ENCODE results near the gene OR7A10.

OR7A10 gene

GRCh38 chr19:14848822-14849221, at the start of gene OR7A10:
Gene OR7A10, minus strand, starts transcription at chr19:14848922. Its CDS starts 7,045 bp downstream, at chr19:14841877.
- DNase-seq, result no peak

GRCh38 chr19:14890643-14891379, 42.1 kb upstream of the OR7A10 start:
- DNase-seq, result no peak

DNA sequence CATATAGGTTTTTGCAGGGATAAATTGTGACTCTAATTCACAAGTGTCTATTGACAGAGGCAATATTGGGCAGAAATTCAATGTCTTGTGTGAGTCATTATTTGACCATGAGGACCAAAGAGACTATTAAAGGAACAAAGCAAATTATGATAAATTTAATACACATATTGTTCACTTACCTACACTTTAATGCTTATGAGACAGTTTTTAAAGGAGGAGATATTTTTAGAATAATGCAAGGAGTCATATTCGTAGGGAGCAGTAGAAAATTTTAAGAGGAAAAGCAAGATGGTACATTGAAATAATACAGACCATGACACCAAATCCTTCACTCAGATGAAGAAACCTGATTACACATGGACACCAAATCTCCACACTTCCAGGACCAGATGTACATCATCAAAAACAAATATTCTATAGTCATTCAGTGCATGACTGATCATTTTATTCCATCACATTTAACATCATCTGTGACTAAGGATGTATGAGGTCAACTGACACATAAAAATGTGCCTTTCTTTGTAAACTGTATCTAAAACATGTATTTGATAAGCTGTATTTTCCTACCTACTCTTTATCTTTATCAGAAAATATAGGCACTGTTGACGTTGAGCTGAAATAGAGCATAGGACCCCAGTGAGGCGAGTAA, 41.4 kb upstream of the OR7A10 start:
- DNase-seq, result no peak

GRCh38 chr19:14886032-14886431, 37.3 kb upstream of the OR7A10 start, which contains the start of gene OR7A17:
Gene OR7A17, minus strand, starts transcription at chr19:14886132. Its CDS starts 4,777 bp downstream, at chr19:14881355.
- no peak for DNase-seq

DNA sequence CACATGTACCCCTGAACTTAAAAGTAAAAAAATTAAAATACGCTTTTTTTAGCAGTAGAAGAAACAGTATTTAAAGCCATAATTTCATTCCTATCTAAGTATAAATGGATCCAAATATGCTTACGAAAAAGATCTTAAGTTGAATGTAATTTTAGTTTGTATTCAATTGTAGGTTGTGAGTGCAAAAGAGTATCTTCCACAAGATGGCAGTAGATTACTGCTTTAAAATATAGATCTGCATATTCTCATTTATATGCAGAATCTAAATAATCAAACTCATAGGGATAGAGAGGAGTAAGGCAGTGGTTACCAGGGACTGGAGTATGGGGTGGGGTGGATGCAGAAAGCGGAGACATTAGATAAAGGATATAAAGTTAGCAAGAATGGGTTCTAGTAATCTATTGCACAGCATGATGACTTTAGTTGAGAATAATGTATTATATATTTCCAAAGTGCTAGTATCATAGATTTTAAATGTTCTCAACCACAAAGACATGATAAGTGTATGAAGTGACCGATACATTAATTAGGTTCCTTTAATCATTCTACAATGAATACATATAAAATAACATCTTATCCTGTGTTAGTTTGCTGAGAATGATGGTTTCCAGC, 23.0 kb upstream of the OR7A10 start:
- no peak for DNase-seq

GRCh38 chr19:14868497-14868896, 19.8 kb upstream of the OR7A10 start:
- DNase-seq, result no peak

DNA sequence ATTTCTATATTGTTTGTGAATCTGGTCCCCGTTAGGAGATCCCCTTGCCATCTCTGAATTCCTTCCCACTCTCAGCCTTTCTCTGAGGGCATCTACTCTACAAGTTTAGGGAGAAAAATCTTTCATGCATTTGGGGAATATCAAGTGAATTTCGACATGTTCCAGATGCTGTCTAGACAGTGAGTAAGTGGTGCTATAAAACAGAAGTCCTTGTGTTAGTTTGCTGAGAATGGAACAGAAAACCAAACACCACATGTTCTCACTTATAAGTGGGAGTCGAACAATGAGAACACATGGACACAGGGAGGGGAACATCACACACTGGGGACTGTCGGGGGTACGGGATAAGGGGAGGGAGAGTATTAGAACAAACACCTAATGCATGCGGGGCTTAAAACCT, 5.1 kb downstream of the OR7A10 start:
- DNase-seq, result no peak

GRCh38 chr19:14843169-14843568, 5.6 kb downstream of the OR7A10 start:
- no peak for DNase-seq

- no peak for DNase-seq
Measured at GRCh38 chr19:14840206-14840605, 8.5 kb downstream of the OR7A10 start.

- no peak for DNase-seq
Measured at GRCh38 chr19:14837391-14837790, 11.3 kb downstream of the OR7A10 start.

DNA sequence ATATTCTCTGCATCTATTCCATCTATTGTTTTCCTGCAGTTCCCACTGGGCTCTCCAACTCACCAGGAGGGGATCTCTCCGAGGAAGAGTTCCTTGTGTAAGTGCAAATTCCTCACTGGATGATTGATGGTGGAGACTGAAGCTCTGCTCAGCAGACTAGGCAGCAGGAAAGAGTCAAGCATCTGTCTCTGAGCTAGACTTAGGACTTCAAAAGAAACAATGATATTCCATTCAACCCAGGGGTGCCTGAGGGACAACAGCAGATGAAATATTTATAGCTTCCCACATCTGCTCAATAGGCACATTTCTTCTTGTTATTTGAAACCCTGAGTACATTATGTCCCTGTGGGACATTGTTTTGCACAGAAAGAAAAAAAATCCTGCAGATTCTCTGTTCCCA, 13.7 kb downstream of the OR7A10 start, which contains the start of the genes OR7A5 and OR7C1:
TSS of gene OR7A5 (minus strand) at position 175 of the 400 bp plus-strand sequence. CDS start 6,944 bp downstream, outside the sequence.
TSS of gene OR7C1 (minus strand) at position 175 of the 400 bp plus-strand sequence. CDS start 35,049 bp downstream, outside the sequence.
- no peak for DNase-seq

- no peak for DNase-seq
Measured at GRCh38 chr19:14830702-14831101, 18.0 kb downstream of the OR7A10 start.

DNA sequence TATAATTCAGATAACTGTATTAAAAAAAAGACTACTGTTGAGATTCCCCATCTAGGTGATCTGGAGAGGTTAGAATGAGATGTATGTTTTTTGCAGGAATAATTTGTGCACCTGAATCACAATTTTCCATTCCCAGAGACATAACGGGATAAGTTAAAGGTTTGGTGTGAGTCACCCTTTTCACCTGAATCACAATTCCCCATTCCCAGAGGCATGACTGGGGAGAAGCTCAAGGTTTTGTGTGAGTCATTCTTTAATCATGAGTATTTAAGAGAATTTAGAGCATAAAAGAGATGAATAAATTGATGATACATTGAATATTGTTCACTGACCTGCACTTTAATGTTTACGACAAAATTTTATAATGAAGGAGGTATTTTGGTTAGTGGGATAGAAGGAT, 22.7 kb downstream of the OR7A10 start:
- DNase-seq, result no peak

DNA sequence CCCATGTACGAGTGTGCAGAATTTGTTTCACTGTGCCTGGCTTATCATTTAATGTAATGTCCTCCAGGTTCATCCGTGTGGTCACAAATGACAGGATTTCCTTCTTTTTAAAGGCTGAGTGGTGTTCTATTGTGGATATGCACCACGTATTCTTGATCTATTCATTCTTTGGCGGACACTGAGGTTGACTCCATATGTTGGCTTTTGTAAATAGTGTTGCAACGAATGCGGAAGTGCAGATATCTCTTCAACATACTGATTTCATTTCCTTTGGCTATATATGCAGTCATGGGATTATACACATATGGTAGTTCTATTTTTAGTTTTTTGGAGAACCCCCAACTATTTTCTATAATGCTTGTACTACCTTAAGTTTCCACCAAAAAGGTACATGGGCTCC, 26.8 kb downstream of the OR7A10 start:
- no peak for DNase-seq

DNA sequence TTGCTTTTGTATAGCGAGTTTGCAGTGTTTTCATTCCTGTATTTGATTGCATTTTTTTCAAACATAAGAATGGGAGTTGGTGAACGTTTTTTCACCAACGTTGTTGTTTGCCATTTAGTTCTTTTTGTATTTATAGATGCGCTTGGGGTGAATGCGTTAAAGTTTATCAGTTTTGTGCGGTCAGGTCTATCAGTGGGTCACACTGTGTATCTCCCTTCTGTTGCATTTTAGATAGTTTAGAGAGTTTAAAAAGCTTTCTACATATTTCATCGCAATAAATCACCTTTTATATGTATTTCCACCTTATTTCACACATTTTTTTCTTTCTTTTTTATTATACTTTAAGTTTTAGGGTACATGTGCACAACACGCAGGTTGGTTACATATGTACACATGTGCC, 30.1 kb downstream of the OR7A10 start:
- DNase-seq, result no peak

DNA sequence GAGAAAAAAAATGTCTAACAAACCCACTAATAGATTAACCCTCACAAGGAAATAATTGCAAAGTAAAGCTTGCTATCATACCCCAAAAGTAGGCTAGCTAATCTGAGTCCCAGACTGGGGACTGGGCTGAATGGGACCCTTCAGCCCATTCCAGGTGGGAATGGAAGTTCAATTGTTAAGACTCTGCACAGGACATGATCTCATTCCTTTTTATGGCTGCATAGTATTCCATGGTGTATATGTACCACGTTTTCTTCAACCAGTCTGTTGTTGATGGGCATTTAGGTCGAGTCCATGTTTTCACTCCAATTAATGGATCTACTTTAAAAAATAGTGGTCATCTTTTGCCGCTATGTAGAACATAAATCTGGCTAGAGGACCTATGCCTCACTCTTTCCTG, 31.7 kb downstream of the OR7A10 start:
- DNase-seq, result no peak

DNA sequence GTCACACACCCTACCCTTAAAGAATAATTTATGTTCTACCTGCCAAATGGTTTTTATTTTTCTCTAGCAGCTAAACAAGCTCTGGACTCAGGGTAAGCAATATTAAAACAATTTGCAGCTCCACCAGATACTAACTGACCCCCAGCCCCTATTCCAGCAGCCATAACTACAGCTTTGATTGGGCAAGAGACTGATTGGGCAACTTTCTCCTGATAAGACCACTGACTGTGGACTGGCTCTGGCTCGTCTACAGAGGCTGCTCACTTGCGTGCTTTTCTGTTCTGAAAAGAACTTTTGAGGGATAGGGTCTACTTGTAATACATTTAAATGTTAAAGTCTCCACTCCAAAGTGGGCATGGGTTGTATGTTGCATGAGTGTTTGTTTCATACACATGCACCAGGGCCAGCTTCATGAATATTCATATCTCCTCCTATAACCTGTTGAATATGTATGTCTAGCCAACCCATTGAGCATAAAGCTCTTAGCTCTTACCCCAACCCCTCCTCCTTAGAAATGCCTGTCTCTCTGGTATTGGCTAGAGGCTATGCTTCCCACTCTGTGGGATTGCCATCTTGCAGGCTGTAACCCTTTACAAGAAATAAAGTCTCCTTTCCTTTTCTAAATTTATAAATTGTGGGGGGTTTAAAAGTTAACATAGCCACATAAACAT, 33.6 kb downstream of the OR7A10 start:
- no peak for DNase-seq

DNA sequence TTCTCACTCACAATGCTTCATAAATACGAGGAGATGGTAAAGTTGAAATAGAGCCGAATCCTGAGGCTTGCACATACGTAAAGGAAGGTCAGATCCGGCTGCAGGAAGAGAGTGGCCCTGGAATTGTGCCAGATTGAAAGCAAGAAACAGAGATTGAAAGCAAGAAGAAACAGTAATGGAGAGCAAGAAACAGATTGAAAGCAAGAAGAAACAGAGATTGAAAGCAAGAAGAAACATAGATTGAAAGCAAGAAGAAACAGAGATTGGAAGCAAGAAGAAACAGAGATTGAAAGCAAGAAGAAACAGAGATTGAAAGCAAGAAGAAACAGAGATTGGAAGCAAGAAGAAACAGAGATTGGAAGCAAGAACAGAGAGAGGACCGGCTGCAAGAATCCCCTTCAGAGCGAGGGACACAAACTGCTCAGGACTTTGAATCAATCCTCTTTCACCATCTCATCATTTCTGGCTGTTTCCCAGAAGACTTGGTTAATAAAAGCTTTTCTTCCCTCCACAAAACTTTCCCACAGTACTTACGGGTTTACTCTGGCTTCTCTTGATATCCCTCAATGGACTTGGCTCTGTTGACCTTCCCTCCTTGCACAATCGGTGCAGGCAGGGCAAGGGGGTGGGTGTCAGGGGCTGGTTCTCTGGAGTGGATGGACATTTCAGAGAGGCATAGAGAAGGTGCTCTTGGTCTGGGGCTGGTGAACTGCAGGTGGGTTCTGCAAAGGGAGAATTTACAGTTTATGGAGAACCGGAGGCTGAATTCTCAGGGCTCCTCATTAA, 39.3 kb downstream of the OR7A10 start:
- DNase-seq, result no peak

GRCh38 chr19:14804765-14805164, 44.0 kb downstream of the OR7A10 start:
- DNase-seq, result no peak

DNA sequence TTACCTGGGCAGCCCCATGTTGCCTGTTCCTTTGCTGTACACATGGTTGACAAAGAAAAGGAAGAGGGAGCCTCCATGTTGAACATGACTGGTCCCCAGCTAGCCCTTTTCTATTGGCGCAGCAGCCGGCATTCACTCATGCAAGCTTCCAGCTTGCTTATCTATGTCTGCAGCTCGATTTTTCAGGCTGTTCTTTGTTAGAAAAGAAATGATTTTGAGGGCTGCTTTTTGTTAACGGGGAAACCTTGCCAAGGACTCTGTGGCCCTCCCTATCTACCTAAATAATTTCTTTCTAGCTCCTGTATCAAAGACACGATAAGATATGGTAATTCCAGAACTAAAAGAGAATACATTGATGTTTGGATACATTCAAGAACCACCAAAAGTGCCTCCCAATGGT, 50.0 kb downstream of the OR7A10 start:
- DNase-seq, result no peak

GRCh38 chr19:14796021-14796420, 52.7 kb downstream of the OR7A10 start:
- no peak for DNase-seq

DNA sequence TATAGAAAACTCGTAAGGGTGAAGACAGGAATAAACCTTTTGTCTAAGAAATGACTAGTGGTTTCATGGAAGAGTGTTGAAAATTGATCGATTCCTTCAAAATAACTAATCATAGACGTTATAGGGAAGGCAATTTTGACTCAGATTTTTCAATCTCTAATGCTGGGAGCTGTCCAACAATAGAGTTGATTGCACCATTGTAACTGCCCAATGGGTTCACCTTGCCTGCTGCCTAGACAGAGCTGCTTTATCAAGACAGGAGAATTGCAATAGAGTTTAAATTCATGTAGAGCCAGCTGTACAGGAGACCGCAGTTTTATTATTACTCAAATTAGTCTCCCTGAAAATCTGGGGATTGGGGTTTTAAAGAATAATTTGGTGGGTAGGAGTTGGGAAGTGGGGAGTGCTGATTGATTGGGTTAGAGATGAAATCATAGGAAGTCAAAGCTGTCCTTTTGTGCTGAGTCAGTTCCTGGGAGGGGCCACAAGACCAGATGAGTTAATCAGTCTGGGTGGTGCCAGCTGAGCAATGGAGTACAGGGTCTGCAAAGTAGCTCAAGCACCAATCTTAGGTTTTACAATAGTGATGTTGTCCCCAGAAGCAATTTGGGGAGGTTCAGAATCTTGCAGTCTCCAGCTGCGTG, 53.5 kb downstream of the OR7A10 start:
- DNase-seq, result no peak
